H9 (cell line): ENCODE measurements around the gene LGALS7. TPM values are rescaled to one million over a fixed set of nuclear protein-coding genes. Genes with fewer than 3 reads are reported as not detected.
A peak's percentile ranks its signal among the peaks of the same experiment; 100 is the strongest.

Experiments used
- DNase-seq: peaks from one replicate; pipeline ENCODE4 v3.0.0-alpha.2; 2017
- H2AFZ ChIP-seq: one replicate; pipeline ENCODE4 v1.6.1; 2013; ENCODE audit warnings: mild to moderate bottlenecking, low read length, control low read depth, moderate library complexity
- H2AK5ac ChIP-seq: 2 replicates; pipeline ENCODE4 v1.6.1; 2013; ENCODE audit warnings: low read length, control low read depth, mixed read lengths; ENCODE audit not compliant: insufficient read length
- H2BK120ac ChIP-seq: one replicate; pipeline ENCODE4 v1.6.1; 2013; ENCODE audit warnings: low read depth, mild to moderate bottlenecking, low read length, control low read depth, inconsistent platforms; ENCODE audit not compliant: poor library complexity, severe bottlenecking
- H2BK12ac ChIP-seq: 2 replicates; pipeline ENCODE4 v1.6.1; 2013; ENCODE audit warnings: low read length, control low read depth, mixed read lengths, low read depth; ENCODE audit not compliant: insufficient read length
- H2BK15ac ChIP-seq: 2 replicates; pipeline ENCODE4 v1.6.1; 2013; ENCODE audit warnings: low read depth, low read length, control low read depth
- H2BK20ac ChIP-seq: one replicate; pipeline ENCODE4 v1.6.1; 2013; ENCODE audit warnings: low read depth, mild to moderate bottlenecking, low read length, control low read depth, inconsistent platforms; ENCODE audit not compliant: poor library complexity, severe bottlenecking
- H2BK5ac ChIP-seq: 2 replicates; pipeline ENCODE4 v1.6.1; 2013; ENCODE audit warnings: low read length, control low read depth, mixed read lengths; ENCODE audit not compliant: insufficient read length
- H3K14ac ChIP-seq: 2 replicates; pipeline ENCODE4 v1.6.1; 2013; ENCODE audit warnings: low read length, control low read depth; ENCODE audit not compliant: insufficient read depth
- H3K18ac ChIP-seq: 2 replicates; pipeline ENCODE4 v1.6.1; 2013; ENCODE audit warnings: low read depth, mild to moderate bottlenecking, mixed read lengths, low read length, control low read depth; ENCODE audit not compliant: insufficient read length
- H3K23ac ChIP-seq: 2 replicates; pipeline ENCODE4 v1.6.1; 2013; ENCODE audit warnings: low read length, control low read depth, mixed read lengths, low read depth; ENCODE audit not compliant: insufficient read length
- H3K23me2 ChIP-seq: 2 replicates; pipeline ENCODE4 v1.6.1; 2013; ENCODE audit warnings: low read depth, mild to moderate bottlenecking, mixed read lengths, low read length, control low read depth; ENCODE audit not compliant: insufficient read length, poor library complexity, severe bottlenecking
- H3K27ac ChIP-seq: 2 replicates; pipeline ENCODE4 v1.5.1; 2013; ENCODE audit warnings: low read length, control low read depth, mixed read lengths, low read depth; ENCODE audit not compliant: insufficient read length
- H3K27me3 ChIP-seq: 2 replicates; pipeline ENCODE4 v1.6.1; 2013; ENCODE audit warnings: low read length, control low read depth, inconsistent platforms; ENCODE audit not compliant: insufficient read depth
- H3K4ac ChIP-seq: 2 replicates; pipeline ENCODE4 v1.6.1; 2013; ENCODE audit warnings: low read depth, mild to moderate bottlenecking, control low read depth, inconsistent platforms, low read length, moderate library complexity
- H3K4me1 ChIP-seq: 2 replicates; pipeline ENCODE4 v1.6.1; 2013; ENCODE audit warnings: low read length, control low read depth, inconsistent platforms; ENCODE audit not compliant: insufficient read depth
- H3K4me2 ChIP-seq: 2 replicates; pipeline ENCODE4 v1.6.1; 2013; ENCODE audit warnings: low read length, control low read depth, mixed read lengths; ENCODE audit not compliant: insufficient read length, insufficient read depth
- H3K56ac ChIP-seq: 2 replicates; pipeline ENCODE4 v1.6.1; 2013; ENCODE audit warnings: low read depth, mild to moderate bottlenecking, mixed read lengths, low read length, control low read depth; ENCODE audit not compliant: insufficient read length
- H3K79me1 ChIP-seq: 2 replicates; pipeline ENCODE4 v1.6.1; 2013; ENCODE audit warnings: low read depth, mild to moderate bottlenecking, moderate library complexity, low read length, control low read depth, inconsistent platforms; ENCODE audit not compliant: insufficient read depth, poor library complexity, severe bottlenecking
- H3K79me2 ChIP-seq: 2 replicates; pipeline ENCODE4 v1.6.1; 2013; ENCODE audit warnings: low read length, control low read depth, inconsistent platforms; ENCODE audit not compliant: insufficient read depth
- H3K9ac ChIP-seq: 2 replicates; pipeline ENCODE4 v1.6.1; 2013; ENCODE audit warnings: low read length, control low read depth, mixed read lengths; ENCODE audit not compliant: insufficient read length; ENCODE audit errors: extremely low read depth
- H3K9me3 ChIP-seq: one replicate; pipeline ENCODE4 v1.6.1; 2013; ENCODE audit warnings: low read depth, low read length, inconsistent platforms; ENCODE audit not compliant: control insufficient read depth
- H3T11ph ChIP-seq: one replicate; pipeline ENCODE4 v1.6.1; 2013; ENCODE audit warnings: mild to moderate bottlenecking, low read length, control low read depth, inconsistent platforms
- H4K20me1 ChIP-seq: one replicate; pipeline ENCODE4 v1.6.1; 2013; ENCODE audit not compliant: control insufficient read depth, insufficient read length, insufficient read depth
- H4K5ac ChIP-seq: 2 replicates; pipeline ENCODE4 v1.6.1; 2013; ENCODE audit warnings: low read depth, mild to moderate bottlenecking, mixed read lengths, low read length, control low read depth; ENCODE audit not compliant: insufficient read length
- H4K8ac ChIP-seq: replicated peaks from 2 replicates; pipeline ENCODE4 v1.6.1; 2013; ENCODE audit warnings: low read length, control low read depth, mixed read lengths, low read depth; ENCODE audit not compliant: insufficient read length
- H4K91ac ChIP-seq: 2 replicates; pipeline ENCODE4 v1.6.1; 2013; ENCODE audit warnings: low read depth, mild to moderate bottlenecking, moderate library complexity, mixed read lengths, low read length, control low read depth; ENCODE audit not compliant: insufficient read length
- H3K27ac Mint-ChIP-seq, 3 experiments: 2 replicates in 2 of 3; 3 replicates in 1 of 3; pipeline ENCODE4 v1.8.0; 2020 to 2021; ENCODE audit warnings: mixed read lengths in 3 of 3, mild to moderate bottlenecking in 1 of 3, moderate library complexity in 1 of 3
- H3K27me3 Mint-ChIP-seq: 2 replicates; pipeline ENCODE4 v1.8.0; 2021; ENCODE audit warnings: low read depth, mild to moderate bottlenecking, moderate library complexity, mixed read lengths
- H3K36me3 Mint-ChIP-seq, 3 experiments: 2 replicates in 2 of 3; 3 replicates in 1 of 3; pipeline ENCODE4 v1.8.0; 2020 to 2021; ENCODE audit warnings: low read depth in 3 of 3, mixed read lengths in 3 of 3; ENCODE audit not compliant: insufficient read depth in 1 of 3
- H3K4me1 Mint-ChIP-seq, 2 experiments: 2 replicates each; pipeline ENCODE4 v1.8.0; 2020; ENCODE audit warnings: mixed read lengths in 2 of 2
- H3K4me3 Mint-ChIP-seq, 2 experiments: 2 replicates in 1 of 2; 3 replicates in 1 of 2; pipeline ENCODE4 v1.8.0; 2020 to 2021; ENCODE audit warnings: mild to moderate bottlenecking in 2 of 2, mixed read lengths in 2 of 2, moderate library complexity in 1 of 2
- H3K9me3 Mint-ChIP-seq, 2 experiments: 2 replicates in 1 of 2; 3 replicates in 1 of 2; pipeline ENCODE4 v1.8.0; 2020; ENCODE audit warnings: mild to moderate bottlenecking in 2 of 2, mixed read lengths in 2 of 2, moderate library complexity in 1 of 2
- WGBS: extraction: QIAGEN DNeasy Blood & Tissue Kit; methylation state at CpG from one replicate; pipeline ENCODE4 v1.1.7; 2013; ENCODE audit warnings: missing lambda C conversion rate, low lambda C conversion rate, mixed read lengths; ENCODE audit not compliant: insufficient read length; ENCODE audit errors: extremely low coverage; 5-methylcytosine and 5-hydroxymethylcytosine counted together
- total RNA-seq: library from RNA; stranded (reverse); gene quantifications from 2 replicates; pipeline ENCODE4 v1.2.1, GENCODE V29; 2021
- TF ChIP-seq, protein P1 (sequence below): fragments of 200-600 bp; sonication (generic); conservative IDR thresholded peaks from 3 replicates; pipeline ENCODE4 v1.8.0; 2021; ENCODE audit warnings: antibody characterized with exemption, mild to moderate bottlenecking

LGALS7 gene
- total RNA-seq, 1 experiment from 2014 or later, result not detected

DNA sequence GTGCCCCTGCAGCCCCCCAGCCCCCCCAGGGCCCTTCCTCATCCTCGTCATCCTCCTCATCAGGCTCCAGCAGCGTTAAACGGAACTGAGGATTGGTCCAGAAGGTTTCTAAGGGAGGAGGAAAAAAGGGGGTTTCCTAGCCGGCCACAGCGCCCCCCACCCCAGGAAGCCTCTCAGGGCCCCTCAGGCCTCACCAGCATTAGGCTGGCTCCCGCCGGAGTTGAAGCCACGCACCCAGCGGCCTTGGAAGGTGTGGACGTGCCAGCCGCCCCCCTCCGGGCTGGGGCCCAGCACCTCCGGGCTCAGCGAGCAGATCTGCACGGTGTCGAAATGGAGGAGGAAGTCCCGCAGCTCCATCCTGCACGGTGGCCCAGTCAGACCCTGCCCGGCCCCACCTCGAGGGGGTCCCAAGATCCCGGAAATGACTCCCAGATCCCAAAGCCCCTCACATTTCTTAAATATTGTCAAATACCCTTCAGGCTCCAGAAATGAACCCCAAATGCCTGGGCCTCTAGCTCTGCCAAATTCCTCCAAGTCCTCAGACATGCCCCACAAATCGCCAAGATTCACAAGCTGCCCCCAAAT, 35.9 kb downstream of the LGALS7 start:
- no peak overlapping the region for H2BK20ac ChIP-seq
- H3K14ac ChIP-seq, result no peak overlapping the region
- H3K79me2 ChIP-seq, result no peaks in the 10 kb centered on the region
- Mint-ChIP-seq H3K4me3 (peak overlapping the region in 1 of 2 experiments; percentile 18; a peak in 3 of 5 replicates), H3K27me3 (peaks cover 25% of the 10 kb centered on the region), H3K9me3 (no peaks in the 10 kb centered on the region; a peak in 1 of 5 replicates), H3K36me3 (peaks cover 3 to 6% (median 6%) of the 10 kb centered on the region in 3 experiments; a peak in 5 of 7 replicates), H3K27ac (no peak overlapping the region), H3K4me1 (peaks cover 4 to 10% of the 10 kb centered on the region in 2 experiments; a peak in 3 of 4 replicates)
- no peak overlapping the region for H3K23ac ChIP-seq
- no CpG with 5 or more reads among the region's 22 CpGs for WGBS
- no peak overlapping the region for H3T11ph ChIP-seq
- H3K4ac ChIP-seq, result no peak overlapping the region
- no peaks in the 10 kb centered on the region for H3K79me1 ChIP-seq
- H3K27me3 ChIP-seq, result no peaks in the 10 kb centered on the region; the same call in 1 of the 2 replicates
- no peak overlapping the region for H2BK12ac ChIP-seq
- H4K5ac ChIP-seq, result no peak overlapping the region
- no peak overlapping the region for H2BK5ac ChIP-seq
- no peak overlapping the region for H4K91ac ChIP-seq
- DNase-seq, result no peak
- H3K9ac ChIP-seq, result no peak overlapping the region
- TF ChIP-seq, protein P1, sequence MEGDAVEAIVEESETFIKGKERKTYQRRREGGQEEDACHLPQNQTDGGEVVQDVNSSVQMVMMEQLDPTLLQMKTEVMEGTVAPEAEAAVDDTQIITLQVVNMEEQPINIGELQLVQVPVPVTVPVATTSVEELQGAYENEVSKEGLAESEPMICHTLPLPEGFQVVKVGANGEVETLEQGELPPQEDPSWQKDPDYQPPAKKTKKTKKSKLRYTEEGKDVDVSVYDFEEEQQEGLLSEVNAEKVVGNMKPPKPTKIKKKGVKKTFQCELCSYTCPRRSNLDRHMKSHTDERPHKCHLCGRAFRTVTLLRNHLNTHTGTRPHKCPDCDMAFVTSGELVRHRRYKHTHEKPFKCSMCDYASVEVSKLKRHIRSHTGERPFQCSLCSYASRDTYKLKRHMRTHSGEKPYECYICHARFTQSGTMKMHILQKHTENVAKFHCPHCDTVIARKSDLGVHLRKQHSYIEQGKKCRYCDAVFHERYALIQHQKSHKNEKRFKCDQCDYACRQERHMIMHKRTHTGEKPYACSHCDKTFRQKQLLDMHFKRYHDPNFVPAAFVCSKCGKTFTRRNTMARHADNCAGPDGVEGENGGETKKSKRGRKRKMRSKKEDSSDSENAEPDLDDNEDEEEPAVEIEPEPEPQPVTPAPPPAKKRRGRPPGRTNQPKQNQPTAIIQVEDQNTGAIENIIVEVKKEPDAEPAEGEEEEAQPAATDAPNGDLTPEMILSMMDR, result no peak
- H2BK15ac ChIP-seq, result no peak overlapping the region
- H2AFZ ChIP-seq, result no peak overlapping the region
- no peak overlapping the region for H2AK5ac ChIP-seq
- H3K23me2 ChIP-seq, result peaks cover 8% of the 10 kb centered on the region
- H3K56ac ChIP-seq, result no peak overlapping the region
- no peak overlapping the region for H3K27ac ChIP-seq
- no peak overlapping the region for H4K8ac ChIP-seq
- H3K18ac ChIP-seq, result no peak overlapping the region
- no peaks in the 10 kb centered on the region; the same call in 1 of the 2 replicates for H3K4me1 ChIP-seq
- H3K9me3 ChIP-seq, result no peaks in the 10 kb centered on the region
- H3K4me2 ChIP-seq, result no peak overlapping the region
- no peaks in the 10 kb centered on the region for H4K20me1 ChIP-seq
- H2BK120ac ChIP-seq, result no peak overlapping the region
